Brain microvascular endothelial cell (primary cell): ENCODE results near the gene CD81.

ENCODE experiments used
- DNase-seq: peaks from one replicate; pipeline ENCODE4 v3.0.0-alpha.2; 2020
- H3K27ac ChIP-seq: fragments of 250-450 bp; sonication (Bioruptor Pico); 2 replicates; pipeline ENCODE4 v1.5.1; 2020; ENCODE audit warnings: mild to moderate bottlenecking, moderate library complexity
- H3K27me3 ChIP-seq: fragments of 250-450 bp; sonication (Bioruptor Pico); replicated peaks from 2 replicates; pipeline ENCODE4 v1.5.1; 2020; ENCODE audit warnings: mild to moderate bottlenecking
- H3K36me3 ChIP-seq: fragments of 250-450 bp; sonication (Bioruptor Pico); replicated peaks from 2 replicates; pipeline ENCODE4 v1.5.1; 2020; ENCODE audit warnings: mild to moderate bottlenecking
- H3K4me3 ChIP-seq: 2 replicates; pipeline ENCODE4 v1.5.1; 2011; ENCODE audit warnings: low read depth, mild to moderate bottlenecking, control low read depth, low read length, moderate library complexity
- CTCF ChIP-seq: IDR thresholded peaks from 2 replicates; pipeline ENCODE4 v1.5.1; 2011; ENCODE audit warnings: low read depth, mild to moderate bottlenecking, moderate library complexity, low read length, control low read depth, inconsistent platforms; ENCODE audit errors: missing control alignments
- in situ Hi-C: cut with HindIII; loops from 2 replicates; pipeline ENCODE4 v1.10.0; 2017; ENCODE audit warnings: low sequenced_read_pairs, low pct_ligation_motif_present

The CD81 gene

GRCh38 chr11:2369320-2369719 is 7.8 kb upstream of the CD81 start:
- no peak for TF ChIP-seq CTCF
- DNase-seq: no peak
- no peaks in the 10 kb centered on the region for H3K36me3 ChIP-seq
- no peak overlapping the region for H3K27ac ChIP-seq
- H3K4me3 ChIP-seq: no peak overlapping the region
- H3K27me3 ChIP-seq: no peaks in the 10 kb centered on the region
- in situ Hi-C loops: no loop called here

DNA sequence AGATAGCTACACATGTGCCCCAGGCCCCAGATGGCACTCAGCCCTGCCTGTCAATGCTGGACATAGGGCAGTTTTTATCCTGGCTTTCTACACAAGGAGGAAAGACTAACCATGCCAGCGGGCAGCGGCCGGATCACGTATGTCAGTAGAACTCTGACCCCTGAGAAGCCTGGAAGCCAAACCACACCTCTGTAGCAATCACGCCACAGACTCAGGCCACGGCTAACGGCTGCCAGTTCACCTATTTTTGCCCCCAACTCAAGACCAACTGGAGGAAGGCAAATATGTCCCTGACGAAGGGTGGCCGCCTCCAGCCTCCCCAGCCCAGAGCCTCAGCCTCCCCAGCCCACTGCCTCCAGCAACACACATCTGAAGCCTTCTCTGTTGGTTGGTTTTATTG is 7.2 kb upstream of the CD81 start:
- no peak for DNase-seq
- Histone ChIP-seq H3K36me3 (no peaks in the 10 kb centered on the region), H3K27me3 (no peaks in the 10 kb centered on the region), H3K27ac (no peak overlapping the region), H3K4me3 (no peak overlapping the region)
- TF ChIP-seq CTCF: no peak
- in situ Hi-C loops: no loop called here

DNA sequence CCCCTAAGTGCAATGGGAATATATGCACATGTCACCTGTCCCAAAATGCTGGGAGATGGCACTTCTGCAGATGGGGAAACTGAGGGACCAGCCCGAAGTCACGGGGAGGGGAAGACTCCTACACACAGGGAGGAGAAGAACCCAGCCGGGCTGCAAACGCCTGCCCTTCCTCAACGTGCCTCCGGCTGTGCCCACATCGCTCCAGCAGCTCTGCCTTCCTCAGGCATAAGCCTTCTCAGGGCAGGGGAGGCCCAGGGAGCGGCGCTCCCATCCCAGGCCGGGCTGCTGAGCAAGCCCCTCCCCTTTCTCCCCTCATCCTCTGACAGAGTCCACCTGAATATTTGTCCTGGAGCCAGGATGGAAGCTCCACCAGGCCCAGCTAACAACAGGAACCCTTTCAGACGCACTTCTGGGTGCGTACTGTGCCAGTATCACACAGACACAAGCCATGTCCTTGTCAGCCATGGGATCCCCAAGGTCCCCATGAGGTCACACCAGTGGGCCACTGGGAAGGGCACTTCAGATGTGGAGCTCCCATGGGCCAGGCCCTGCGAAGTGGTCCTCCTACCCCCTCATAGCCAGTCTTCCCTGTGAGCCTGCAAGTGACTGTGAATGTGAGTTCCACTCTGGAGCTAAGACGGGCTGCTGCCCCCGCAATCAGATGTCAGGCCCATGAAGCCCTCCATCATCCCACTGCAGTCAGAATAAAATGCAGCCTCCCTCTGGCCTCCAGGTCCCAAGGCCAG is 2.5 kb upstream of the CD81 start:
- in situ Hi-C loops: no loop called here
- DNase-seq: no peak
- no peaks in the 10 kb centered on the region for H3K27me3 ChIP-seq
- TF ChIP-seq CTCF: no peak
- H3K4me3 ChIP-seq: no peak overlapping the region
- H3K36me3 ChIP-seq: no peaks in the 10 kb centered on the region
- H3K27ac ChIP-seq: no peak overlapping the region

GRCh38 chr11:2375341-2375853 is 1.7 kb upstream of the CD81 start:
- in situ Hi-C loops: no loop called here

DNA sequence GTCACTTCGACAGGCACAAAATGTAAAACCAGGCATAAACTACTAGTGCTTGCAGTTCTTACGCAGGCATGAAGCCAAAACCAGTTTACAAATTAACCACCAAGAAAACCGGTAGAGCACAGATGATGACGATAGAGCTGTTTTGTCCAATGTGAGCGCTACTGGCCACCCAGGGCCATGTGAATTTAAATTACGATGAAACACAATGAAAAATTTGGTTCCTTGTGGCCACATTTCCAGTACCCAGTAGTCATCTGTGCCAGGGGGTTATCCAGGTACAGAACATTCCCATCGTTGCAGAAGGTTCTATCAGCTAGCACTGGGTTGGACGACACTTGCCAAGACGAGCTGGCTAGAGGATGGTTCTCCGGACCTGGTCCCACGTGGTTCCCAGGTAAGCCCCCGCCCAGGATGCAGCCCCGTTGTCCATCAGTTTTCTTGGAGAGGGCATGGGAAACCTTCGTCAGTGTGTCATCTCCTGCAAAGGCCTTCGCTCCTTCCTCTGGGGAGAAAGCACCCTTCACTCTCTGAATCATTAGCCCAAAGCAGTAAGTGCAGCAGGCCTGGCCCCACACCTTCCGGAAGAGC is 1.1 kb upstream of the CD81 start:
- no peak overlapping the region for H3K4me3 ChIP-seq
- in situ Hi-C loops: no loop called here
- no peak for DNase-seq
- H3K36me3 ChIP-seq: no peaks in the 10 kb centered on the region
- no peak overlapping the region for H3K27ac ChIP-seq
- no peaks in the 10 kb centered on the region for H3K27me3 ChIP-seq
- TF ChIP-seq CTCF: no peak

More at GRCh38 chr11:2375341-2375853, 1.7 kb upstream of the CD81 start:
- no peak for DNase-seq
- Histone ChIP-seq H3K4me3 (no peak overlapping the region), H3K36me3 (no peaks in the 10 kb centered on the region), H3K27ac (no peak overlapping the region), H3K27me3 (no peaks in the 10 kb centered on the region)
- no peak for TF ChIP-seq CTCF
